HepG2 (cell line): ENCODE measurements around the gene ACAN. TPM values are rescaled to one million over a fixed set of nuclear protein-coding genes. Genes with fewer than 3 reads are reported as not detected.
A peak's percentile ranks its signal among the peaks of the same experiment; 100 is the strongest.

ENCODE experiments used
- ATF4 ChIP-seq, 2 experiments: fragments of 450-650 bp in 1 of 2; sonication (generic) in 1 of 2; formaldehyde crosslinking; IDR thresholded peaks; 2 replicates each; pipeline versions ENCODE4 v1.5.0 to v1.8.0; 2020 to 2022; ENCODE audit warnings: mild to moderate bottlenecking in 1 of 2, missing genetic modification reagents in 1 of 2
- DMAP1 ChIP-seq: IDR thresholded peaks from 2 replicates; pipeline ENCODE4 v1.6.1; 2016
- FOXO1 ChIP-seq: sonication (generic); formaldehyde crosslinking; IDR thresholded peaks from 2 replicates; pipeline ENCODE4 v1.4.0; 2020; ENCODE audit warnings: missing genetic modification reagents
- MTF1 ChIP-seq: sonication (generic); formaldehyde crosslinking; IDR thresholded peaks from 2 replicates; pipeline ENCODE4 v1.5.0; 2020; ENCODE audit warnings: missing genetic modification reagents
- NONO ChIP-seq, 2 experiments: fragments of 450-650 bp in 1 of 2; sonication (generic) in 1 of 2; formaldehyde crosslinking in 1 of 2; IDR thresholded peaks in 1 of 2; conservative IDR thresholded peaks in 1 of 2; 2 replicates each; pipeline versions ENCODE4 v1.6.1 to v1.8.0; 2017 to 2022; ENCODE audit warnings: mild to moderate bottlenecking in 1 of 2, missing genetic modification reagents in 1 of 2, moderate library complexity in 1 of 2
- NR3C1 ChIP-seq: sonication (generic); formaldehyde crosslinking; IDR thresholded peaks from 2 replicates; pipeline ENCODE4 v1.4.0; 2020; ENCODE audit warnings: missing genetic modification reagents
- POLR2A ChIP-seq, 2 experiments: IDR thresholded peaks; 2 replicates each; pipeline ENCODE4 v1.6.1; 2011; ENCODE audit warnings: low read depth in 2 of 2, low read length in 2 of 2, mild to moderate bottlenecking in 1 of 2, moderate library complexity in 1 of 2; ENCODE audit not compliant: insufficient read depth in 1 of 2
- SALL1 ChIP-seq: sonication (generic); formaldehyde crosslinking; IDR thresholded peaks from 2 replicates; pipeline ENCODE4 v1.8.0; 2022; ENCODE audit warnings: mild to moderate bottlenecking, missing genetic modification reagents
- SP4 ChIP-seq: sonication (generic); formaldehyde crosslinking; IDR thresholded peaks from 2 replicates; pipeline ENCODE4 v1.8.1; 2023; ENCODE audit warnings: mild to moderate bottlenecking, missing genetic modification reagents
- TCF12 ChIP-seq, 2 experiments: fragments of 450-650 bp in 1 of 2; sonication (generic) in 1 of 2; formaldehyde crosslinking in 1 of 2; IDR thresholded peaks; 2 replicates each; pipeline versions ENCODE4 v1.6.1 to v1.8.0; 2017 to 2022; ENCODE audit warnings: antibody characterized with exemption in 1 of 2, mild to moderate bottlenecking in 1 of 2, missing genetic modification reagents in 1 of 2, moderate library complexity in 1 of 2
- XRCC5 ChIP-seq: fragments of 200-400 bp; formaldehyde crosslinking; optimal IDR thresholded peaks from 2 replicates; pipeline ENCODE3; 2017; ENCODE audit warnings: mild to moderate bottlenecking, low read length
- ZFP37 ChIP-seq: sonication (generic); formaldehyde crosslinking; IDR thresholded peaks from 2 replicates; pipeline ENCODE4 v1.4.0; 2020; ENCODE audit warnings: missing genetic modification reagents, borderline replicate concordance
- ZFP91 ChIP-seq: sonication (generic); formaldehyde crosslinking; IDR thresholded peaks from 2 replicates; pipeline ENCODE4 v1.9.0; 2022; ENCODE audit warnings: missing genetic modification reagents, mild to moderate bottlenecking, borderline replicate concordance
- ZMYM4 ChIP-seq: sonication (generic); formaldehyde crosslinking; IDR thresholded peaks from 2 replicates; pipeline ENCODE4 v1.8.1; 2023; ENCODE audit warnings: mild to moderate bottlenecking, missing genetic modification reagents
- ZNF616 ChIP-seq: sonication (generic); formaldehyde crosslinking; IDR thresholded peaks from 2 replicates; pipeline ENCODE4 v1.5.0; 2020; ENCODE audit warnings: low read depth, mild to moderate bottlenecking, missing genetic modification reagents
- ZNF687 ChIP-seq: sonication (generic); formaldehyde crosslinking; IDR thresholded peaks from 2 replicates; pipeline ENCODE4 v1.5.1; 2020; ENCODE audit warnings: mild to moderate bottlenecking, missing genetic modification reagents, moderate library complexity
- ZNF768 ChIP-seq: sonication (generic); formaldehyde crosslinking; IDR thresholded peaks from 2 replicates; pipeline ENCODE4 v1.4.0; 2020; ENCODE audit warnings: missing genetic modification reagents
- polyA plus RNA-seq, 8 experiments: library from polyadenylated mRNA; depleted of rRNA in 3 of 8; stranded (reverse) in 7 of 8; unstranded in 1 of 8; fragments of >200 nt; fragmentation: Illumina TruSeq in 4 of 8; extraction: Trizol in 4 of 8; gene quantifications; 2 replicates each; pipeline versions ENCODE4 v1.2.1 to v1.2.3, GENCODE V29; 2011 to 2016; ENCODE audit warnings: low read depth in 4 of 8, missing spikeins in 1 of 8, mixed read lengths in 1 of 8; ENCODE audit not compliant: insufficient read depth in 1 of 8
- total RNA-seq, 5 experiments: library from RNA; depleted of rRNA; stranded (reverse); fragments of >200 nt; fragmentation: Illumina TruSeq; extraction: Trizol; gene quantifications; 2 replicates each; pipeline ENCODE4 v1.2.3, GENCODE V29; 2016; ENCODE audit warnings: low read depth in 1 of 5
- TF ChIP-seq, protein P1 (sequence below): IDR thresholded peaks from 2 replicates; pipeline ENCODE4 v1.6.1; 2016; ENCODE audit warnings: missing compliant biosample characterization, missing genetic modification reagents, borderline replicate concordance

ACAN gene
- total and polyA plus RNA-seq, 2 of the 13 experiments (the other 11 are each of a cell fraction or from before 2014, with no cell fraction given) = not detected

DNA sequence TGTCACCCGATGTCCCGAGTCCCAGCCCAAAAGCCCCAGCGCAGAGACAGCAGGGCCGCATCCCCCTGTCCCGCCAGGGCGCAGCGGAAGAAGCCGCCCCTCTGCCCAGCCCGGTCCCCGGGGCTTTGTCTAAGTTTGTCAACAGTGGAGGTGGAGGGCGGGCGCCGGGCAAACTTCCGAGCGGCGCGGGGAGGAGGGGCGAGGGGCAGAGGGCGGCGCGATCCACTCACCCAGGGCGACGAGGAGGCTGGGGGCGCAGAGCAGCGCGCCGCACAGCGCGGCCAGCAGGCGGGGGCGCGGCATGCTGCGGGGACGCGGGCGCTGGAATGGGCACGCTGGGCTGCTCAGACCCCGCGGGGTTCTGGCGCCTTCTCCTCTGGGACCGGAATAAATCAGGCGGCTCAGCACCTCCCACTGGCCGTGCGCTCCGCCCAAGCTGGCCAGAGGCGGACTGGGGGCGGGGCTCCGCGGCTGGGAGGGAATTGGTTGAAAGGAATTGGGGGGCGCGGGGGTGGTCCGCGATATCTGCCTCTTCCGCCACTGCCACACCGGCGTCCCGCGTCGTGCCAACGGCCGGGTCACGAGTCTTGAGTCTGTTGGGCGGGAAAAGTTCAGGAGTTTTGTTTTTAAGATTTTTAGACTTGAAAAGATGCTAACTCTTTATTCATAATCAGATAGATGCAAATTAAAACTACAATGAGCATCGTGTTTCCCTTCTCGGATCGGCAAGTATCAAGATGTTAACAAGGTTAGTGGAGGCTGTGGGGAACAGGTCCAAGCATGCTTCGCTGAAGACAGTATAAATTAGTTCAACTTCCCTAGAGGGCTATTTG, 110.0 kb downstream of the ACAN start, which contains the start of gene MFGE8 (continued):
- TF ChIP-seq ZNF687 (CRISPR knock-in tag) (peak; percentile 76), ZFP37 (CRISPR knock-in tag) (no peak), XRCC5 (peak; percentile 51), ZNF768 (CRISPR knock-in tag) (peak; percentile 47; the same call in 1 of the 2 replicates), NONO (IDR thresholded peaks at IDR 0.05) (no peak), NONO (CRISPR knock-in tag; conservative IDR thresholded peaks at IDR 0.05) (0 out of 2 replicates have a peak, but pooled peaks have one; percentile 52), MTF1 (CRISPR knock-in tag) (no peak), SALL1 (CRISPR knock-in tag) (peak; percentile 34; the same call in 1 of the 2 replicates), DMAP1 (no peak), POLR2A (IDR thresholded peaks at IDR 0.05; ENCODE audit: insufficient read depth in 1 of 2, low read depth in 2 of 2, low read length in 2 of 2) (peak in 1 of 2 experiments; percentile 71; a peak in 2 of 4 replicates), ATF4 (CRISPR knock-in tag; IDR thresholded peaks at IDR 0.05) (0 out of 4 replicates have a peak, but pooled peaks of 1 of the 2 experiments have one; percentile 21), FOXO1 (CRISPR knock-in tag) (0 out of 2 replicates have a peak, but pooled peaks have one; percentile 9), TCF12 (IDR thresholded peaks at IDR 0.05) (no peak), TCF12 (CRISPR knock-in tag; IDR thresholded peaks at IDR 0.05) (no peak), NR3C1 (no peak), SP4 (CRISPR knock-in tag) (peak; percentile 17; the same call in 1 of the 2 replicates), ZMYM4 (CRISPR knock-in tag) (0 out of 2 replicates have a peak, but pooled peaks have one; percentile 32), ZFP91 (CRISPR knock-in tag) (no peak), ZNF616 (CRISPR knock-in tag) (no peak)
- TF ChIP-seq, protein P1, sequence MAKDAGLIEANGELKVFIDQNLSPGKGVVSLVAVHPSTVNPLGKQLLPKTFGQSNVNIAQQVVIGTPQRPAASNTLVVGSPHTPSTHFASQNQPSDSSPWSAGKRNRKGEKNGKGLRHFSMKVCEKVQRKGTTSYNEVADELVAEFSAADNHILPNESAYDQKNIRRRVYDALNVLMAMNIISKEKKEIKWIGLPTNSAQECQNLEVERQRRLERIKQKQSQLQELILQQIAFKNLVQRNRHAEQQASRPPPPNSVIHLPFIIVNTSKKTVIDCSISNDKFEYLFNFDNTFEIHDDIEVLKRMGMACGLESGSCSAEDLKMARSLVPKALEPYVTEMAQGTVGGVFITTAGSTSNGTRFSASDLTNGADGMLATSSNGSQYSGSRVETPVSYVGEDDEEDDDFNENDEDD (CRISPR knock-in tag) = peak; percentile 38
